Lower leg skin (tissue), 3 donors: Measurements from ENCODE around the gene CYREN.

Experiments
- CTCF ChIP-seq, 3 donors: fragments of 450-650 bp; IDR thresholded peaks; one replicate each; pipeline ENCODE4 v1.5.1; 2016; ENCODE audit warnings: antibody characterized with exemption in 3 of 3, mild to moderate bottlenecking in 3 of 3, moderate library complexity in 2 of 3
- POLR2A ChIP-seq, 2 donors: fragments of 450-650 bp; IDR thresholded peaks; one replicate each; pipeline ENCODE4 v1.6.1; 2016 to 2017; ENCODE audit warnings: antibody characterized with exemption in 2 of 2, mild to moderate bottlenecking in 1 of 2, moderate library complexity in 1 of 2

GRCh38 chr7:135158874-135159273 is 11.6 kb downstream of the CYREN start:
- TF ChIP-seq CTCF (IDR thresholded peaks at IDR 0.05) (no peak), POLR2A (IDR thresholded peaks at IDR 0.05) (no peak)
